ENCODE data around the gene MPG.

Gene MPG

DNA sequence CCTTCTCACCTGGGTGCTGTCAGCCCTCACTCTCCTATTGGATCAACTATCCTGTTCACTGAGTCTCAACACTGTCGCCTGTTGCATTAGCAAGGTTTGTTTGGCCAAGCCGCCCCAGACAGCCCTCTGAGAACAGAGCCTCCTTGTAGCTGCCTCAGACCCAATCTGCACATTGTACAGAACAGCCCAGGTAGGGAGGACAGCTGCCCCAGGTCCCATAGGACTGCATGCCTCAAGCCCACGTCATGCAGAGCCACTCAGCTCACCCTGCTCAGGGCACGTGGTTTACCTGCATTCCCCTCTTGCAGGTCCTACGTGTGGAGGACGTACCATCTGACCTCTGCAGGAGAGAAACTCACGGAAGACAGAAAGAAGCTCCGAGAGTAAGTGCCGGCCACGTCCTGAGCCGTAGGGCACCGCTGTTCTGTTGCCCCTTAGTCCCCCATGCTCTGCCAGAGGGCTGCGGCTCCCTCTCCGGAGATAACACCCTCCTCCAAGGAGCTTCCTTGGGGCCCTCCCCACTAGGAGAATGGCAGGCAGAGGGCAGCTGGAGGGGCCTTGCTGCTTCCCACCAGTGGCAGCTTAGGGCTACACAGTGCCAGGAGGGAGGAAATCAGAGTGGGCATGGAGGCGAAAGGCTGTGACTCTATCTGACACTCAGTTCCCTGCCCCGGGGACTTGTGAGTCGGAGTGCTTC is 21.6 kb upstream of the MPG start:
- Histone ChIP-seq H3K9me3 (ENCODE audit: low read length) (no peaks in the 10 kb centered on the region), H3K4me1 (ENCODE audit: insufficient read depth, low read length) (peaks cover 2% of the 10 kb centered on the region), H3K27me3 (ENCODE audit: insufficient read depth, low read length) (no peaks in the 10 kb centered on the region), H3K36me3 (ENCODE audit: insufficient read depth, low read length) (peaks cover 60% of the 10 kb centered on the region), H2AFZ (ENCODE audit: low read depth, low read length) (no peak overlapping the region), H3K4me3 (ENCODE audit: low read length) (no peak overlapping the region)

DNA sequence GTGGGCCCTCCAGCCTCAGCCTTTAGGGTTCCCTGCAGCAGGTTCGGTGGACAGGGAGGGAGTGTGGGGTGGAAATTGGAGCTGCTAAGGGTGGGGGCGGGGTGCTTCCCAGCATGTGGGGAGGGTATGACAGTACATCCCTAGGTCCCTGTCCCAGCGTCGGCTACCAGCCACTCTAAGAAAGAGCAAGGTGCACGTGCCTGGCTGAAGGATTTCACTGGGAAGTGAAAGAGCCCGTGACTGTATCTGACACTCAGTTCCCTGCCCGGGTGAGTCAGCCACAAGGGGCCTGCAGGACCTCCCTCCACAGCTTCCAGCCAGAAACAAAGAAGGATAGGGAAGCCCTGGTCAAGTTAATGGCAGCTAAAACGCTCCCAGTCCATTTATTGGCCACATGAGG is 20.3 kb upstream of the MPG start:
- H3K36me3 ChIP-seq (ENCODE audit: insufficient read depth, low read length), result peaks cover 63% of the 10 kb centered on the region
- H3K9me3 ChIP-seq (ENCODE audit: low read length), result no peaks in the 10 kb centered on the region
- H2AFZ ChIP-seq (ENCODE audit: low read depth, low read length), result no peak overlapping the region

DNA sequence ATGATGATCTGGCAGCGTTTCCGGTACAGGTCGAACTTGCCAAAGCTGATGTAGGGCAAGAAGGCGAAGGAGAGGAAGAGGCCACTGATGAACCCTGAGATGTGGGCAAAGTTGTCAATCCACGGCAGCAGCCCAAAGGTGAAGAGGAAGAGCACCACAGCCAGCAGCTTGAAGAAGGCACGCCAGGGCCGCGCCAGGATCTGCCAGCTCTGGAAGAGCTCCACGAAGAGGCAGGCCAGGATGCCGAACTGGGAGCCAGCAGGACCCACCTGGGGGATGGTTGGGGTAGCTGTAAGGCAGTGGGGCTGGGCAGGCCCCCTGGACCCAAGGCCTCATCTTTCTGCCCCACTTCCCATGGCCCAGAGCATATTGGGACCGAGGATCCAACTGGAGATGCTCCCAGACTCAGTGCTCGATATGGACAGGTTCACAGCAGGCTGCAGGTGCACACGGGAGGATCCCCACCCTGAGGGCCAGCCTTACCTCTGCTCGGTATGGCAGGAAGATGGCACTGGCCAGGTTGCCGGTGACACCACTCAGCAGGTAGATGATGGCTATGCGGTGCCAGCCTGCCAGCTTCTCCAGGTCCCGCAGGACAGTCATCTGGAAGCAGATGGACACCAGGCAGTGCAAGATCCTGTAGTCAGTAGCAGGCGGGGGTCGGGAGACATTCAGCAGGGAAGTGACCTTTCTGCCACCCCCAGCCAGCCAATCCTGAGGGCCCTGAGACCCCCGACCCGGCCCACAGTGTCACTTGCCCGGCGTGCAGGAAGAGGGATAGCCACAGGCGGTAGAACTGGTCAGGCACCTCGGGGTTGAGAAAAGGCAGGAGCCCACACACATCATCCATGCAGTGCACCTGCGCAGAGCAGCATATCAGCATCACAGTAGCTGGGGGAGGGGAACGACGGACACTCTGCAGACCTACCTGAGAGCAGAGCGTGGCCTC is 19.3 kb upstream of the MPG start:
- Histone ChIP-seq H3K36me3 (ENCODE audit: insufficient read depth, low read length) (peaks cover 71% of the 10 kb centered on the region), H3K4me1 (ENCODE audit: insufficient read depth, low read length) (peaks cover 2% of the 10 kb centered on the region), H3K4me3 (ENCODE audit: low read length) (no peak overlapping the region), H3K9me3 (ENCODE audit: low read length) (no peaks in the 10 kb centered on the region), H3K27me3 (ENCODE audit: insufficient read depth, low read length) (no peaks in the 10 kb centered on the region), H2AFZ (ENCODE audit: low read depth, low read length) (no peak overlapping the region)

More for the DNA sequence above, 20.3 kb upstream of the MPG start:
- no peak overlapping the region for H3K4me3 ChIP-seq (ENCODE audit: low read length)
- H3K27me3 ChIP-seq (ENCODE audit: insufficient read depth, low read length), result no peaks in the 10 kb centered on the region
- peaks cover 2% of the 10 kb centered on the region for H3K4me1 ChIP-seq (ENCODE audit: insufficient read depth, low read length)

DNA sequence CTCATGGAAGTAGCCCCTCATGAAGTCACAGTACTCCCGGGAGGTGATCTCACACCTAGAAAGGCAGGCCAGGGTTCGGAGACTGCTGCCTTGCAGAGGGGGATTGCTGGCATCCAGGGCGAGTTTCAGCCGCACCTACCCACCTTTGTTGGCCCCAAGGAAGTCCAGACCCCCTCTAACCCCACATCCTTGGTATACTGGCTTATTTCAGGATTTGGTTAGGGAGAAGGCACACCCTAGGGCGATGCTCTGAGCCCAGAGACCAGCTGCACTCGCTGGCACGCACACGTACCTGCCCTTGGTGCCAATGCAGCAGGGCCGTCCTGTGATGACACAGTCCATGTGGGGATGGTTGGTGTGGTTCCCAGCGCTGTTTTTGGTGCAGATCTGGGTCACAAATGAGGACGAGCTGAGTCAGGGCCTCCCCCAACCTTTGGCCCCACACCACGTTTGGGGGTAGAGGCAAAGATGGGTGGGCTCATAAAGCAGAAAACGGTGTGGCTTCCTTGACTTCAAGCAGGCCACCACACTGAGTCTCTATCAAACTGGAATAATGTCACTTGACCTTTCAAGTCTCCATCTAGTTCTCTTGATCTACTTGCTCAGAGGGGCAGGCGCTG is 18.5 kb upstream of the MPG start:
- Histone ChIP-seq H3K4me3 (ENCODE audit: low read length) (no peak overlapping the region), H2AFZ (ENCODE audit: low read depth, low read length) (no peak overlapping the region), H3K9me3 (ENCODE audit: low read length) (no peaks in the 10 kb centered on the region), H3K4me1 (ENCODE audit: insufficient read depth, low read length) (no peaks in the 10 kb centered on the region), H3K27me3 (ENCODE audit: insufficient read depth, low read length) (no peaks in the 10 kb centered on the region), H3K36me3 (ENCODE audit: insufficient read depth, low read length) (peaks cover 71% of the 10 kb centered on the region)

DNA sequence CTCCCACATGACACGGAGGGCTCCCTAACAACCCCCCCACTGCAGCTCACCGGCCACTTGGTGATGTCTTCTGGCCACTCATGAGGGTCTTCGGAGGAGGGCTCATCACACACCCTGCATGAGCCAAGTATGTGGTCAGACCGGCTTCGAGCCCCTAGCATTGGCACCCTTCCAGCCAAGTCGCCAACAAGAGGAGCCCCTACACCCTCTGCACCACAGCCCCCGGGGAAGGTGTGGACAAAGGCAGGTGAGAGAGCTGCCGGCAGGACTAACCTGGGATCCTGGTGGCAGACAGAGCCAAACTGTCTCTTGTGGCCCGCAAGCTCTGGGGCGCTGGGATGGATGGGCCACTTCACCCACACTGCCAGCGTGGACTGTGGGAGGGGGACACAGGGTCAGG is 17.9 kb upstream of the MPG start:
- Histone ChIP-seq H3K4me3 (ENCODE audit: low read length) (no peak overlapping the region), H3K9me3 (ENCODE audit: low read length) (no peaks in the 10 kb centered on the region), H3K36me3 (ENCODE audit: insufficient read depth, low read length) (peaks cover 73% of the 10 kb centered on the region), H2AFZ (ENCODE audit: low read depth, low read length) (no peak overlapping the region), H3K4me1 (ENCODE audit: insufficient read depth, low read length) (no peaks in the 10 kb centered on the region), H3K27me3 (ENCODE audit: insufficient read depth, low read length) (no peaks in the 10 kb centered on the region)

DNA sequence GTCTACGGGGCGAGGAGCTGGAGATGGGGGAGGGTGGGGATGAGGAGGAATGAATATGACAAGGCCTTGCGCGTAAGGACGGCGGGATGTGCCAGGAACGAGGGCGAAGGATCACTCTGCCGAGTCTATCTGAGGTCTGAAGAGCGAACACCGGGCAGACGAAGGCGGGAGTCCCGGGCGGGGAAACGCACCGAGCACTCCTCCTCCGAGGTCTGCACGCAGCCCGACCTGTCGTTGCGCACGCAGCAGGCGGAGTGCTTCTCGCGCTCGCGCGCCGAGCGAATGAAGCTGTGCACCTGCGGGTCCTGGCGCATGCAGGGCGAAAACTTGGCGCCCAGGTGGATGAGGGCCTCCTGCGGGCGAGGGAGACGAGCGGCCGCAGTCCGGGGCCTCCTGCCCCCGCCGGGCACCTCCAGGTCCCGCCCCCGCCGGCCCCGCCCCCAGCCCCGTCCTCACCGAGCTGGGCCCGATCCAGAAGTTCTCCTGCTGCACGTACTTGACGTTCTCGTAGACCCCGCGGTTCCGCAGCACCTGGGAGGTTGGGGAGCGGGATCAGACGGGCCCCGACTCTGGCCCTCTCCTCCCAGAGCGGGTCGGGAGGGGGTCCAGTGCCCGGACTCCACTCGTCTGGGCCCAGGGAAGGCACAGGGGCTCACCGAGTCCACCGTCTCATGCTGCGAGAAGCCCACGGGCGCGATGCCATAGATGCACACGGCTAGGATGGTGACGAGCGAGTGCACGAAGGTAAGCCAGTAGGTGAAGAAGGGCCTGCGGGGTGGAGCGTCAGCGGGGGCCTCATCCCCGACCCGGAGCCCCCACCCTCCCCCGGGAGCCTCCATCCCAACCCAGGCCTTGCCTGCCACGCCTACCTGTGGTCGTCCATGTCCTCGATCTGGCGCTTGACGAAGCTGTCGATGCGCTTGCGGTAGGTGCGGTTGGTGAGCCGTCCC is 16.8 kb upstream of the MPG start:
- Histone ChIP-seq H3K36me3 (ENCODE audit: insufficient read depth, low read length) (peaks cover 63% of the 10 kb centered on the region), H3K4me3 (ENCODE audit: low read length) (no peak overlapping the region), H3K4me1 (ENCODE audit: insufficient read depth, low read length) (no peaks in the 10 kb centered on the region), H2AFZ (ENCODE audit: low read depth, low read length) (no peak overlapping the region), H3K9me3 (ENCODE audit: low read length) (no peaks in the 10 kb centered on the region), H3K27me3 (ENCODE audit: insufficient read depth, low read length) (no peaks in the 10 kb centered on the region)

DNA sequence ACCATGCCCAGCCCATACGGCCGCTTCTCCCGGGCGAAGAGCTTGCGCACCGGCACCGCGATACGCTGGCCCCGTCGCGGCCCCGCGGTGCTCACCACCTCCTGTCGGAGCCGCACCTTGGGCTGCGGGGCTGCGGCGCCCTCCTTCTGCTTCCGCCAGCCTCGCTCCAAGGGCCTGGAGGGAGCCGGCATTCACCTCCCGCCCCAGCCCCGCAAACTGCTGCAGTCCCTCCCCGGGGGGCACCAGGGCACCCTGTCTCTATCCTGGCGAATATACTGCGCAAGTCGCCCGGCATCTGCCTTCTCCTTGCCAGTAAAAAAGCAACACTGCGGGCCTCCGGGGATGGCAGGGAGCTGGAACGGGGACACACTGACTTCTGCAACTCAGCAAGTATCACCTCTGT is 16.1 kb upstream of the MPG start:
- Histone ChIP-seq H3K9me3 (ENCODE audit: low read length) (no peaks in the 10 kb centered on the region), H3K27me3 (ENCODE audit: insufficient read depth, low read length) (no peaks in the 10 kb centered on the region), H3K36me3 (ENCODE audit: insufficient read depth, low read length) (peaks cover 56% of the 10 kb centered on the region), H2AFZ (ENCODE audit: low read depth, low read length) (no peak overlapping the region), H3K4me3 (ENCODE audit: low read length) (no peak overlapping the region), H3K4me1 (ENCODE audit: insufficient read depth, low read length) (no peaks in the 10 kb centered on the region)

DNA sequence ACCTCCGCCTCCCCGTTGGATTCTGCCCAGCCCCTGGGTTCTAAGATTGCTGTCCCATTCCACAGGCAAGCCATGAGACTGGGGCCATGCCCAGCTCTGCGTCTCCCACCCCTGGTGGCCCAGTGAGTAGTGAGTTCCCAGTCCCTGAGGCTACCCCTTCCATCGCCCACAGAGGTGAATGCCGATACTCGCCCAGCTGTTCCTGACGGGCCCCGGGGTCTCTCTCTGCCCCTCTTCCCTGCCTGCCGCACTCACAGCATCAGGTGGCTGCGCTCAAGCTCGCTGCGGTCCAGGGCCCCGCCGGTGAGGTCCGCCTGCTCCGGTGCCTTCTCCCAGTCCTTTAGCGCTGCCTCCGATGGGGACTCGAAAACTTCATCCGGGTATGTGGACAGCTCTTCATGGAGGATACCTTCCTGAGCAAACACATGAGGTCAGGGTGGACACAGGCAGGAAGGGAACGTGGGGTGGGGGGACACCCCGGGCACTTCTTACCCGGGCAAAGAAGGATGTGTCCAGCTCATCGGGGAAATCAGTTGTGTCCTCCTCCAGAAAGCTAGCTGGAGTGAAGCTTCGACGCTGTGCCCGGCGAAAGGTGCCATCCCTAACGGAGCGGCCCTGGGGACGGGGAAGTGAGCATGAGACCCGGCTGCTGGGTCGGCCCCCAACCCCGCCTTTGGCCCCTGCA is 15.6 kb upstream of the MPG start:
- Histone ChIP-seq H3K4me1 (ENCODE audit: insufficient read depth, low read length) (no peaks in the 10 kb centered on the region), H2AFZ (ENCODE audit: low read depth, low read length) (no peak overlapping the region), H3K4me3 (ENCODE audit: low read length) (no peak overlapping the region), H3K9me3 (ENCODE audit: low read length) (no peaks in the 10 kb centered on the region), H3K36me3 (ENCODE audit: insufficient read depth, low read length) (peaks cover 51% of the 10 kb centered on the region), H3K27me3 (ENCODE audit: insufficient read depth, low read length) (no peaks in the 10 kb centered on the region)

DNA sequence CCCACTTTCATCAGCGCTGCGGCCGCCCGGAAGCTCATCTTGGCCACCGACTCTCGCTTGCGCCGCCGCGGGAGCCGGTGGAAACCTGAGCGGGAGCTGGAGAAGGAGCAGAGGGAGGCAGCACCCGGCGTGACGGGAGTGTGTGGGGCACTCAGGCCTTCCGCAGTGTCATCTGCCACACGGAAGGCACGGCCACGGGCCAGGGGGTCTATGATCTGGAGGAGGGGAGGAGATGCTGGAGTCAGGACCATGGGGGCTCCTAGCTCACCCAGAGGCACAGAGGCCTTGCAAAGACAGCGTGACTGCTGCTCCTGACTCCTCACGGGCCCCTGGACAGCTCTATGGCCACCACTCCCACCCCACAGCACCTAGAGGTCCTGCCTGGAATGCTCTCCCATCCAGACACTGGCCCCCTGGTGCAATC is 15.0 kb upstream of the MPG start:
- Histone ChIP-seq H3K27me3 (ENCODE audit: insufficient read depth, low read length) (no peaks in the 10 kb centered on the region), H2AFZ (ENCODE audit: low read depth, low read length) (no peak overlapping the region), H3K4me1 (ENCODE audit: insufficient read depth, low read length) (no peaks in the 10 kb centered on the region), H3K36me3 (ENCODE audit: insufficient read depth, low read length) (peaks cover 45% of the 10 kb centered on the region), H3K9me3 (ENCODE audit: low read length) (no peaks in the 10 kb centered on the region), H3K4me3 (ENCODE audit: low read length) (no peak overlapping the region)

DNA sequence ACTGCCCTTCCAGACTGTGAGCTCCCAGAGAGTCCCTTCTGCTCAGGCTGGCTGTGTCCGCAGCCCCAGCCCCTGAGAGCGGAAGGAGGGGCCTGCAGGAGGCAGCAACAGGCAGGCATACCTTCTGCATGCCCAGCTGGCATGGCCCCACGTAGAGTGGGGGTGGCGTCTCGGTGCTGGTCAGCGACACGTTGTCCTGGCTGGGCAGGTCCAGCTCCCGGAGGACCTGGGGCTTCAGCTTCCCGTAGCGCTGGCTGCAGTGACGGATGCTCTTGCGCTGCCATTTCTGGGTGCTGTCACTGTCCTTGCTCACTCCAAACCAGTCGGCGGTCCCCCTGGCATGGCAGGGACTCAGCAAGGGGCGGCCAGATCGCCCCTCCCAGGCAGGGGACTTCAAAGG is 14.6 kb upstream of the MPG start:
- H2AFZ ChIP-seq (ENCODE audit: low read depth, low read length), result no peak overlapping the region
- peaks cover 40% of the 10 kb centered on the region for H3K36me3 ChIP-seq (ENCODE audit: insufficient read depth, low read length)

DNA sequence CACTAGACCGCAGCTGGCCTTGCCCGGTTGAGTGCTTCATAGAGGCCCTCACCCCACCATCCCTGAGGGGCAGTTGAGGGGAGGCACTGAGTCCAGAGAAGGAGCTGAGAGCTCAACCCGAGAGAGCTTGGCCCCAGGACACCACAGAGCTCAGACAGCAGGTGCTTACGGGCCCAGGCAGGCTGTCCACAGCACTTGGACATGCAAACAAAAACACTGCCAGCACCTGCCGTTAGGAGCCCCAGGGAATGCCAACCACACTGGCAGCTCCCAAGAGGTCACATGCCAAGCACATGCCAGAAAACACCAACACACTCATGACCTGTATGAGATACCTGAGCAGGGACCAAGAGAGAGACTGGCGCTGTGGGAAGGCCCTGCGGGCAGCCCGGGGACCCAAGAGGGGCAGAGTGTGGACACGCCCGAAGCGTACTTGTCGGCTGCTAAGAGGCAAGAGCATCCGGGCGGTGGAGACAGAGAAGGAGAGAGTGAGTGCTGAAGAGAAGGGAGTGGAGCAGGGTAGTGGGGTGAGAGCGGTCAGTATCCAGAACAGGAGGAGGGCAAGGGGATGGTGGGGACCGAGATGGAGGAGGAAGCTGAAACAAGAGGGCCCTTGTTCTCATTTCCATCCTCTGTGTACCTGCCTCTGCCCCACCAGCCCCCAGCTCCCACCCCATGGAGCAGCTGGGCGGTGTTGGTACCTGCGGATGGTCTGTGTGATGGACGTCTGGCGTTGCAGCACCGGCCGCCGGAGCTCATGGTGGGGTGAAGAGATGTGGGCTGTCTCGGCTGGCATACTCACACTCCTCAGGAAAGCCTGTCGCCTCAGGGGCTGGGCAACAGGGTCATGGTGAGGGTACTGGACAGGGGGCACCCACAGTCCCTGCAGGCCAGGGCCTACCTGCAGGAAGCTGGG is 13.8 kb upstream of the MPG start:
- Histone ChIP-seq H3K4me1 (ENCODE audit: insufficient read depth, low read length) (peaks cover 10% of the 10 kb centered on the region), H3K4me3 (ENCODE audit: low read length) (no peak overlapping the region), H3K27me3 (ENCODE audit: insufficient read depth, low read length) (no peaks in the 10 kb centered on the region), H3K36me3 (ENCODE audit: insufficient read depth, low read length) (peaks cover 34% of the 10 kb centered on the region), H3K9me3 (ENCODE audit: low read length) (no peaks in the 10 kb centered on the region), H2AFZ (ENCODE audit: low read depth, low read length) (no peak overlapping the region)

More for the DNA sequence above, 14.6 kb upstream of the MPG start:
- H3K9me3 ChIP-seq (ENCODE audit: low read length), result no peaks in the 10 kb centered on the region
- no peak overlapping the region for H3K4me3 ChIP-seq (ENCODE audit: low read length)
- no peaks in the 10 kb centered on the region for H3K27me3 ChIP-seq (ENCODE audit: insufficient read depth, low read length)
- peaks cover 2% of the 10 kb centered on the region for H3K4me1 ChIP-seq (ENCODE audit: insufficient read depth, low read length)

All from neuron (in vitro differentiated cells).